Mucosa of descending colon (tissue), 3 donors: ENCODE results near the gene TFCP2L1. TPM values are rescaled to one million over a fixed set of nuclear protein-coding genes. Genes with fewer than 3 reads are reported as not detected.

Source experiments
- ATAC-seq: fragments of 200-7000 bp; cut with Tn5 transposase; one replicate; pipeline ENCODE4 v1.9.1; 2020; ENCODE audit warnings: mild to moderate bottlenecking, moderate library complexity
- DNase-seq, 3 donors: peaks; one replicate each; pipeline ENCODE4 v3.0.0-alpha.2; 2020
- H3K36me3 ChIP-seq: fragments of 200-600 bp; one replicate; pipeline ENCODE4 v1.8.0; 2021; ENCODE audit warnings: low read depth, mild to moderate bottlenecking
- H3K4me1 ChIP-seq: fragments of 200-600 bp; one replicate; pipeline ENCODE4 v1.8.0; 2021; ENCODE audit warnings: low read depth, mild to moderate bottlenecking
- H3K4me3 ChIP-seq: fragments of 200-600 bp; one replicate; pipeline ENCODE4 v1.8.0; 2021; ENCODE audit warnings: mild to moderate bottlenecking
- H3K9me3 ChIP-seq: fragments of 200-600 bp; one replicate; pipeline ENCODE4 v1.8.0; 2021; ENCODE audit warnings: mild to moderate bottlenecking
- intact Hi-C, 2 donors: fragments of 100-400 bp; cut with DNase I in 1 of 2; cut with micrococcal nuclease in 1 of 2; formaldehyde crosslinking; loops; one replicate each; pipeline versions ENCODE4 v1.11.0 to v1.11.1; 2022; cut with DNase I, micrococcal nuclease
- total RNA-seq, 3 donors: library from RNA; stranded (reverse); fragmentation: NEBNext Ultra II Directional in 2 of 3; extraction: Animal tissue kit (Norgen Biotek cat#: 25700) in 2 of 3; gene quantifications; one replicate each; pipeline versions ENCODE4 v1.2.1 to v1.2.4, GENCODE V29; 2021 to 2023
- TF ChIP-seq, protein P1 (sequence below): fragments of 200-600 bp; IDR thresholded peaks from one replicate; pipeline ENCODE4 v1.8.0; 2022; ENCODE audit warnings: antibody characterized with exemption, mild to moderate bottlenecking
- donor health status: DM: no; HTN: no; CAD: no; lungs with moderate emphysema.
- donor health status: DM: no; HTN: no; CAD: no.
- donor health status: DM: no; HTN: yes; CAD: no.

The TFCP2L1 gene
- total RNA-seq, 3 donors from 2014 or later = 46.9 to 111 (median 107) TPM

DNA sequence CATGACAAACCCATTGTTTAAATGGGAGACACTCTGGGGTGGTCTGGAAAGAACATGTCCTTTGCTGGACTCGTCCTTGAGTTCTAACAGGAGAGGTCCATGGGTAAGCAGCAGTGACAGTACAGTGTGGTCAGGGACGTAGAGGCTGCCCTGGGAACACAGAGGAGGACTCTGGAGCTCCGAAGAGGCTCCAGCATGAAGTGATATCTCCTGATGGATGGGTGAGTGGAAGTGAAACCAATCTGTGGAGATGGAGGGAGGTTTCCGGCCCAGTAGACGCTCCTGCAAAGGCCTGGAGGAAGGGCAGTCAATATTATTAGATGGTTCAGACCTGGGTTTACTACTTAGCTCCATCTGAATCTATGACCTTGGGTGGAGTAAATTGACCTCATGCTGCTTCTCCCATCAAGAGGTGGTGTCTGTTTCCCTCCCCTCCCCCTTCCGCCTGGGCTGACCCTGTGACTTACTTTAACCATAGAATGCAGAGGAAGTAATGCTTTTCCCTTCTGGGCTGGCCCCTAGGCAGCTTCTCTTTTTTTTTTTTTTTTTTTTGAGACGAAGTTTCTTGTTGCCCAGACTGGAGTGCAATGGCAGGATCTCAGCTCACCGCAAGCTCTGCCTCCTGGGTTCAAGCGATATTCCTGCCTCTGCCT is 2.3 kb upstream of the TFCP2L1 start:
- ATAC-seq (no peak), DNase-seq (peak in 1 of 3 donors; percentile 50)
- no peaks in the 10 kb centered on the region for H3K9me3 ChIP-seq
- no peak overlapping the region for H3K4me3 ChIP-seq
- intact Hi-C loops = no loop called here
- no peaks in the 10 kb centered on the region for H3K4me1 ChIP-seq
- H3K36me3 ChIP-seq = no peaks in the 10 kb centered on the region
- TF ChIP-seq, protein P1, sequence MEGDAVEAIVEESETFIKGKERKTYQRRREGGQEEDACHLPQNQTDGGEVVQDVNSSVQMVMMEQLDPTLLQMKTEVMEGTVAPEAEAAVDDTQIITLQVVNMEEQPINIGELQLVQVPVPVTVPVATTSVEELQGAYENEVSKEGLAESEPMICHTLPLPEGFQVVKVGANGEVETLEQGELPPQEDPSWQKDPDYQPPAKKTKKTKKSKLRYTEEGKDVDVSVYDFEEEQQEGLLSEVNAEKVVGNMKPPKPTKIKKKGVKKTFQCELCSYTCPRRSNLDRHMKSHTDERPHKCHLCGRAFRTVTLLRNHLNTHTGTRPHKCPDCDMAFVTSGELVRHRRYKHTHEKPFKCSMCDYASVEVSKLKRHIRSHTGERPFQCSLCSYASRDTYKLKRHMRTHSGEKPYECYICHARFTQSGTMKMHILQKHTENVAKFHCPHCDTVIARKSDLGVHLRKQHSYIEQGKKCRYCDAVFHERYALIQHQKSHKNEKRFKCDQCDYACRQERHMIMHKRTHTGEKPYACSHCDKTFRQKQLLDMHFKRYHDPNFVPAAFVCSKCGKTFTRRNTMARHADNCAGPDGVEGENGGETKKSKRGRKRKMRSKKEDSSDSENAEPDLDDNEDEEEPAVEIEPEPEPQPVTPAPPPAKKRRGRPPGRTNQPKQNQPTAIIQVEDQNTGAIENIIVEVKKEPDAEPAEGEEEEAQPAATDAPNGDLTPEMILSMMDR = no peak

DNA sequence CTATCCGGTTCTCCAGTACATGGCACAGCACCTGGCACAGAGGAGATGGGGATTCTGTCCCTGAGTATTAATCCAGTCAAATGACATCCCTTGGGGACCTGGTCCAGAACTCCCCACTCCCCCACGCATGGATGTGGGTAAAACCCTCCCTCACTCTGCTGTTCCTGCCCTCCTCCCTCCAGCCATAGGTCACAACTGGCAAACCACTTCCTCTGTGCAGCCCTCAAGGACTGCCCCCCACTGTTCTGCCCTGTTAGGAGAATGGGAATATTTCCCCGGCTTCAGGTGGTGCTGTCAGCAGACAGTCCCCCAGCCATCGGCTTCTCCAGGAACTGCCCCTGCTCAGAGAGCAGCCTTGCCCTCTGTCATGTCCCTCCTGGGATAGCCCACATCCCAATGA is 1.5 kb upstream of the TFCP2L1 start:
- no peak overlapping the region for H3K4me3 ChIP-seq
- ATAC-seq = no peak
- TF ChIP-seq, protein P1 = no peak

DNA sequence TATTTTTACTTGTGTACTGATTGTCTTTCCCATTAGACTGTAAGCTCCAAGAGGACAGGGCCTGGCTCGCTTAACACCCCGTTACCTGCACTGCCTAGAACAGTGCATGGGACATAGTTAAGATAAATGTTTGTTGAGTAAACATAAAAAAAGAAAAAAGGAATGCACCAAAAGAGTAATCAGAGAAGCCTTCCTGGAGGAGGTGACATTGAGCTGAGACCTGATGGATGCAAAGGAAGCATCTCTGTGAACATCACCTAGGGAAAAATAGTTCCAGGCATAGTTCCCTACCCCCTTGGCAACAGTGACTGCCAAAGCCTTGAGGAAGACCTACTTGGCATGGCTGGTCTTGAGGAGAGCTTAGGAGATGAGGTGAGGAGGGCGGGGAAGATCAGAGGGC is 924 bp upstream of the TFCP2L1 start:
- intact Hi-C loops = no loop called here
- DNase-seq (no peak), ATAC-seq (no peak)
- no peak overlapping the region for H3K4me3 ChIP-seq
- no peaks in the 10 kb centered on the region for H3K4me1 ChIP-seq
- H3K36me3 ChIP-seq = no peaks in the 10 kb centered on the region
- no peaks in the 10 kb centered on the region for H3K9me3 ChIP-seq
- TF ChIP-seq, protein P1 = no peak

More for the DNA sequence above, 1.5 kb upstream of the TFCP2L1 start:
- H3K36me3 ChIP-seq = no peaks in the 10 kb centered on the region
- no peak for DNase-seq
- no peaks in the 10 kb centered on the region for H3K4me1 ChIP-seq
- intact Hi-C loops = no loop called here
- H3K9me3 ChIP-seq = no peaks in the 10 kb centered on the region

DNA sequence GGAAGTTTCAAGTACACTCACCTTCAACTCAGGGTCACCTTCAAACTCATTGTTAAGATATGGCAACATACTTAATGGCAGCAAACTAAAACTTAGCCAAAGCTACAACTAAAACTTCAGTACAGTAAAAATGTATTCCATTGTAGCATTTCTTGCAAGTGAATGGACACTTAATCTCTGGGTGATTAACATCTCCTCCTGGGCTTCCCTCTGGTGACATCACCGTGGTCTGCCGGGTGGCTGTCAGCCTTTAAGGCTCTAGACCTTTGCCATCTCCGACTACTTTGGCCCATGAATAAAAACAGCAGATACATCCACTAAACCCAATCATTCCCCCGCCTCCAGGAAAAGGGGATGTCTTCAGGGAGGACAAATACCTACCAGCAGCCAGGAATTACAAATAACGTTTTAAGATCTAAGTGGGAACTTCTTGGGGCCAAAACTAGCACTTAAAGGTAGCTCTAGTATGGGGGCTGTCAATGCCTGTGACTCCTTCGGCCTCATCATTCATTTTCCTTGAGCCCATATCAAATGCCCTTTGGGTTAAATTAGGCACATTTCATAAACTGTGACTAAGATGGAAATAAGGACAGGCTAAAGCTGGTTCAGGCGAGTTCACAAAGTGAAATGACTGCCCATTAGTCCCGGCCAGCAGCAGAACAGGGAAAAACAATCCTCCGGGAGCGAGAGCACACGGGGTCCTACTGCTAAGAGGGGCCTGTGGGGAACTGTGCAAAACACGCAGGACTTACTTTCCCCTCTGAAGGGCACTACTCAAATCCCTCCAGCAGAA is 1.1 kb downstream of the TFCP2L1 start:
- ATAC-seq (peak; percentile 2), DNase-seq (no peak)
- Histone ChIP-seq H3K9me3 (no peaks in the 10 kb centered on the region), H3K36me3 (no peaks in the 10 kb centered on the region), H3K4me3 (peak overlapping the region; percentile 72), H3K4me1 (no peaks in the 10 kb centered on the region)
- TF ChIP-seq, protein P1 = no peak
- intact Hi-C loops = no loop called here

DNA sequence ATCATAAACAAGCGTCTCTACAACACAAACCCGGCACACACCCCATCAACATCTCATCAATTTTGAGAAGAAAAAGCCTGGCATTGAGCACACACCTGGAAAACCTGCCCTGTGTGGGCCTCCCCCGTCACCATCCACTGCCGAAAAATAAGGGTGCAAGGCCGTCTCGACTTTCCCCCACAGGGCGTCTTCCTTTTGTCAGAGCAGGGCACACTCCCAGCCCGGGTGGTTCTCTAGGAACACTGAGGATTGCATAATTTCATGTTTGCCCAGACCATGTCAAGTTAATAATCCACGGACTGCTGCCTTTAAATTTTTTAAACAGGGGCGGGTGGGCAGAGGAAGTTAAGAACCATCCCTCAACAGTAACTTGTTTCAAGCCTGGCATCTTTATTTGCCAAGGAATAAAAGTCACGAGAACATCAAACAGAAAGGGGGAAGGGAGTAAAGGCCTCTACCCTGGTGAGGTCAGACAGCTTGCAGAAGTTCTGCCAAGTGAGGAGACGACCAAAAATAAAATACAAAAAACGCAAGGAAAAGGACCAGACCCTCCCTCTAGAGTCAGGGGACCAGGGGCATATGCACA is 2.1 kb downstream of the TFCP2L1 start:
- Histone ChIP-seq H3K9me3 (no peaks in the 10 kb centered on the region), H3K4me1 (no peaks in the 10 kb centered on the region), H3K4me3 (no peak overlapping the region), H3K36me3 (no peaks in the 10 kb centered on the region)
- peak; percentile 64 for ATAC-seq
- intact Hi-C loops = no loop called here
- DNase-seq = peak; percentile 67 to 76 (median 72)
- TF ChIP-seq, protein P1 = no peak
